GM12892 (cell line): Measurements from ENCODE around the gene SOCS6.

Experiments used
- POLR2A ChIP-seq: IDR thresholded peaks from 2 replicates; pipeline ENCODE4 v1.6.1; 2011; ENCODE audit warnings: low read depth, low read length, control low read depth
- POLR2AphosphoS5 ChIP-seq: IDR thresholded peaks from 2 replicates; pipeline ENCODE4 v1.6.1; 2011; ENCODE audit warnings: low read depth, low read length, control low read depth
- TAF1 ChIP-seq: IDR thresholded peaks from 2 replicates; pipeline ENCODE4 v1.6.1; 2011; ENCODE audit warnings: low read depth, mild to moderate bottlenecking, control low read depth, low read length, borderline replicate concordance

- TF ChIP-seq POLR2A, result no peak
- no peak for TF ChIP-seq POLR2AphosphoS5
- TF ChIP-seq TAF1, result no peak
These were observed 75.0 kb downstream of the SOCS6 start for GRCh38 chr18:70363861-70364260.
